WTC11 (cell line): ENCODE measurements around the gene PSG6.

Source experiments
- CBFB ChIP-seq: sonication (generic); formaldehyde crosslinking; IDR thresholded peaks from 2 replicates; pipeline ENCODE4 v1.8.1; 2022; ENCODE audit warnings: mild to moderate bottlenecking, low read depth, missing genetic modification reagents
- FOXP1 ChIP-seq: sonication (generic); formaldehyde crosslinking; IDR thresholded peaks from 2 replicates; pipeline ENCODE4 v1.8.0; 2022; ENCODE audit warnings: missing genetic modification reagents, mild to moderate bottlenecking, moderate library complexity, borderline replicate concordance
- NR2C2 ChIP-seq: sonication (generic); formaldehyde crosslinking; IDR thresholded peaks from 2 replicates; pipeline ENCODE4 v1.8.0; 2022; ENCODE audit warnings: mild to moderate bottlenecking, missing genetic modification reagents
- TEAD4 ChIP-seq: sonication (generic); formaldehyde crosslinking; IDR thresholded peaks from 2 replicates; pipeline ENCODE4 v1.8.0; 2022; ENCODE audit warnings: mild to moderate bottlenecking, missing genetic modification reagents
- ZNF121 ChIP-seq: sonication (generic); formaldehyde crosslinking; IDR thresholded peaks from 2 replicates; pipeline ENCODE4 v1.8.0; 2023; ENCODE audit warnings: missing genetic modification reagents
- ZNF416 ChIP-seq: fragments of 250-450 bp; sonication (Bioruptor Pico); IDR thresholded peaks from 2 replicates; pipeline ENCODE4 v1.9.0; 2021; ENCODE audit warnings: mild to moderate bottlenecking, inconsistent platforms
- TF ChIP-seq, protein P1 (sequence below): sonication (generic); formaldehyde crosslinking; IDR thresholded peaks from 2 replicates; pipeline ENCODE4 v1.8.1; 2022; ENCODE audit warnings: low read depth, mild to moderate bottlenecking, moderate library complexity, missing genetic modification reagents, borderline replicate concordance
- TF ChIP-seq, protein P2 (sequence below): fragments of 200-600 bp; IDR thresholded peaks from 2 replicates; pipeline ENCODE4 v1.8.0; 2022; ENCODE audit warnings: antibody characterized with exemption
- TF ChIP-seq, protein P3 (sequence below): sonication (generic); formaldehyde crosslinking; IDR thresholded peaks from 2 replicates; pipeline ENCODE4 v1.8.0; 2022; ENCODE audit warnings: mild to moderate bottlenecking, missing genetic modification reagents
- TF ChIP-seq, protein P4 (sequence below): sonication (generic); formaldehyde crosslinking; IDR thresholded peaks from 2 replicates; pipeline ENCODE4 v1.8.1; 2023; ENCODE audit warnings: mild to moderate bottlenecking, missing genetic modification reagents
- TF ChIP-seq, protein P5 (sequence below): sonication (generic); formaldehyde crosslinking; conservative IDR thresholded peaks from 2 replicates; pipeline ENCODE4 v1.8.1; 2022; ENCODE audit warnings: mild to moderate bottlenecking, missing genetic modification reagents
- TF ChIP-seq, protein P6 (sequence below): sonication (generic); formaldehyde crosslinking; IDR thresholded peaks from 2 replicates; pipeline ENCODE4 v1.8.0; 2022; ENCODE audit warnings: mild to moderate bottlenecking, missing genetic modification reagents
- TF ChIP-seq, protein P7 (sequence below): sonication (generic); formaldehyde crosslinking; IDR thresholded peaks from 2 replicates; pipeline ENCODE4 v1.8.1; 2023; ENCODE audit warnings: mild to moderate bottlenecking, missing genetic modification reagents, moderate library complexity

DNA sequence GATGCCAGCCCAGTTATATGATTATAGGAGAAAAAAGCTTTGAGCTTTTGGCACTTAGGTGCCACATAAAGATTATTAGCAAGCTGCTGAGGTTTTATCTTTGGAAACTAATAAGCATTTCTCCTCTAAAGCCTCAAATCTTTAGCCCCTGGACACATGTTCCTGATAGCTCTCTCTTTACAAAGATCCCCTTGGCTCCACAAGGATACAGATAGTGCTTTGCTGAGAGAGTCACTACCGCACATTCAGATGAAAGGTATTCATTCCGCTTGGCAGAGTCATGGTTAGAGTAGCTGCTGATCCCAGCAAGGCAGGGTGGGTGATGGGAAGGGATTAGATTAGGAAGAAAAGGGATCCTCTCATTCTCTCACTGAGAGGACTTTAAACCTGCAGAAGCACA lies 47.5 kb upstream of the PSG6 start:
- TF ChIP-seq, protein P1, sequence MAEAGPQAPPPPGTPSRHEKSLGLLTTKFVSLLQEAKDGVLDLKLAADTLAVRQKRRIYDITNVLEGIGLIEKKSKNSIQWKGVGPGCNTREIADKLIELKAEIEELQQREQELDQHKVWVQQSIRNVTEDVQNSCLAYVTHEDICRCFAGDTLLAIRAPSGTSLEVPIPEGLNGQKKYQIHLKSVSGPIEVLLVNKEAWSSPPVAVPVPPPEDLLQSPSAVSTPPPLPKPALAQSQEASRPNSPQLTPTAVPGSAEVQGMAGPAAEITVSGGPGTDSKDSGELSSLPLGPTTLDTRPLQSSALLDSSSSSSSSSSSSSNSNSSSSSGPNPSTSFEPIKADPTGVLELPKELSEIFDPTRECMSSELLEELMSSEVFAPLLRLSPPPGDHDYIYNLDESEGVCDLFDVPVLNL (CRISPR knock-in tag) = no peak
- TF ChIP-seq, protein P2, sequence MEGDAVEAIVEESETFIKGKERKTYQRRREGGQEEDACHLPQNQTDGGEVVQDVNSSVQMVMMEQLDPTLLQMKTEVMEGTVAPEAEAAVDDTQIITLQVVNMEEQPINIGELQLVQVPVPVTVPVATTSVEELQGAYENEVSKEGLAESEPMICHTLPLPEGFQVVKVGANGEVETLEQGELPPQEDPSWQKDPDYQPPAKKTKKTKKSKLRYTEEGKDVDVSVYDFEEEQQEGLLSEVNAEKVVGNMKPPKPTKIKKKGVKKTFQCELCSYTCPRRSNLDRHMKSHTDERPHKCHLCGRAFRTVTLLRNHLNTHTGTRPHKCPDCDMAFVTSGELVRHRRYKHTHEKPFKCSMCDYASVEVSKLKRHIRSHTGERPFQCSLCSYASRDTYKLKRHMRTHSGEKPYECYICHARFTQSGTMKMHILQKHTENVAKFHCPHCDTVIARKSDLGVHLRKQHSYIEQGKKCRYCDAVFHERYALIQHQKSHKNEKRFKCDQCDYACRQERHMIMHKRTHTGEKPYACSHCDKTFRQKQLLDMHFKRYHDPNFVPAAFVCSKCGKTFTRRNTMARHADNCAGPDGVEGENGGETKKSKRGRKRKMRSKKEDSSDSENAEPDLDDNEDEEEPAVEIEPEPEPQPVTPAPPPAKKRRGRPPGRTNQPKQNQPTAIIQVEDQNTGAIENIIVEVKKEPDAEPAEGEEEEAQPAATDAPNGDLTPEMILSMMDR = no peak
- TF ChIP-seq CBFB (CRISPR knock-in tag) (no peak), FOXP1 (CRISPR knock-in tag) (no peak), TEAD4 (CRISPR knock-in tag) (no peak), ZNF416 (no peak), ZNF121 (CRISPR knock-in tag) (no peak), NR2C2 (no peak)
- TF ChIP-seq, protein P3, sequence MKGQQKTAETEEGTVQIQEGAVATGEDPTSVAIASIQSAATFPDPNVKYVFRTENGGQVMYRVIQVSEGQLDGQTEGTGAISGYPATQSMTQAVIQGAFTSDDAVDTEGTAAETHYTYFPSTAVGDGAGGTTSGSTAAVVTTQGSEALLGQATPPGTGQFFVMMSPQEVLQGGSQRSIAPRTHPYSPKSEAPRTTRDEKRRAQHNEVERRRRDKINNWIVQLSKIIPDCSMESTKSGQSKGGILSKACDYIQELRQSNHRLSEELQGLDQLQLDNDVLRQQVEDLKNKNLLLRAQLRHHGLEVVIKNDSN (CRISPR knock-in tag) = no peak
- TF ChIP-seq, protein P4, sequence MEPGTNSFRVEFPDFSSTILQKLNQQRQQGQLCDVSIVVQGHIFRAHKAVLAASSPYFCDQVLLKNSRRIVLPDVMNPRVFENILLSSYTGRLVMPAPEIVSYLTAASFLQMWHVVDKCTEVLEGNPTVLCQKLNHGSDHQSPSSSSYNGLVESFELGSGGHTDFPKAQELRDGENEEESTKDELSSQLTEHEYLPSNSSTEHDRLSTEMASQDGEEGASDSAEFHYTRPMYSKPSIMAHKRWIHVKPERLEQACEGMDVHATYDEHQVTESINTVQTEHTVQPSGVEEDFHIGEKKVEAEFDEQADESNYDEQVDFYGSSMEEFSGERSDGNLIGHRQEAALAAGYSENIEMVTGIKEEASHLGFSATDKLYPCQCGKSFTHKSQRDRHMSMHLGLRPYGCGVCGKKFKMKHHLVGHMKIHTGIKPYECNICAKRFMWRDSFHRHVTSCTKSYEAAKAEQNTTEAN (CRISPR knock-in tag) = no peak
- TF ChIP-seq, protein P5, sequence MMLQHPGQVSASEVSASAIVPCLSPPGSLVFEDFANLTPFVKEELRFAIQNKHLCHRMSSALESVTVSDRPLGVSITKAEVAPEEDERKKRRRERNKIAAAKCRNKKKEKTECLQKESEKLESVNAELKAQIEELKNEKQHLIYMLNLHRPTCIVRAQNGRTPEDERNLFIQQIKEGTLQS = no peak
- TF ChIP-seq, protein P6, sequence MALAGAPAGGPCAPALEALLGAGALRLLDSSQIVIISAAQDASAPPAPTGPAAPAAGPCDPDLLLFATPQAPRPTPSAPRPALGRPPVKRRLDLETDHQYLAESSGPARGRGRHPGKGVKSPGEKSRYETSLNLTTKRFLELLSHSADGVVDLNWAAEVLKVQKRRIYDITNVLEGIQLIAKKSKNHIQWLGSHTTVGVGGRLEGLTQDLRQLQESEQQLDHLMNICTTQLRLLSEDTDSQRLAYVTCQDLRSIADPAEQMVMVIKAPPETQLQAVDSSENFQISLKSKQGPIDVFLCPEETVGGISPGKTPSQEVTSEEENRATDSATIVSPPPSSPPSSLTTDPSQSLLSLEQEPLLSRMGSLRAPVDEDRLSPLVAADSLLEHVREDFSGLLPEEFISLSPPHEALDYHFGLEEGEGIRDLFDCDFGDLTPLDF (CRISPR knock-in tag) = no peak
- TF ChIP-seq, protein P7, sequence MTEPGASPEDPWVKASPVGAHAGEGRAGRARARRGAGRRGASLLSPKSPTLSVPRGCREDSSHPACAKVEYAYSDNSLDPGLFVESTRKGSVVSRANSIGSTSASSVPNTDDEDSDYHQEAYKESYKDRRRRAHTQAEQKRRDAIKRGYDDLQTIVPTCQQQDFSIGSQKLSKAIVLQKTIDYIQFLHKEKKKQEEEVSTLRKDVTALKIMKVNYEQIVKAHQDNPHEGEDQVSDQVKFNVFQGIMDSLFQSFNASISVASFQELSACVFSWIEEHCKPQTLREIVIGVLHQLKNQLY (CRISPR knock-in tag) = no peak
